NCI-H2227 (cell line): ENCODE measurements around the gene KRT71.

Experiments
- DNase-seq: peaks from one replicate; lab custom pipeline; 2025; ENCODE audit not compliant: unreplicated experiment; lab: John Stamatoyannopoulos, UW

The KRT71 gene

DNA sequence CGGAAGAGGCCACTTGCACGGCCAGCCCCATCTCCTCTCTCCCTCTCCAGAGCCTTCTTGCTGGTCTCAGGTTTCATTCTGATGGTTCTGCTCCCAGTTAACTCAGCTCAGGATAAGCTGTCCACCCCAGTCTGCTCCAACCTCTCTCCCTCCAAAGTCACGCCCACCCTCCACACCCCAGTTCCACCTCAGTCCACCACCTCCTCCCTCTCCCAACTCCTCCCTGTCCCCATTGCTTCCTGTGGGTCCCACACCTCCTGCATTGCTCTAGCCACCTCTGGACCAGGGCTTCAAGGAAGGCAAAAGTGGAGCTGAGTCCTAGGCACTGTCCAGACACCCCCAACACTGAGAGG lies 13.1 kb downstream of the KRT71 start:
- no peak for DNase-seq

DNA sequence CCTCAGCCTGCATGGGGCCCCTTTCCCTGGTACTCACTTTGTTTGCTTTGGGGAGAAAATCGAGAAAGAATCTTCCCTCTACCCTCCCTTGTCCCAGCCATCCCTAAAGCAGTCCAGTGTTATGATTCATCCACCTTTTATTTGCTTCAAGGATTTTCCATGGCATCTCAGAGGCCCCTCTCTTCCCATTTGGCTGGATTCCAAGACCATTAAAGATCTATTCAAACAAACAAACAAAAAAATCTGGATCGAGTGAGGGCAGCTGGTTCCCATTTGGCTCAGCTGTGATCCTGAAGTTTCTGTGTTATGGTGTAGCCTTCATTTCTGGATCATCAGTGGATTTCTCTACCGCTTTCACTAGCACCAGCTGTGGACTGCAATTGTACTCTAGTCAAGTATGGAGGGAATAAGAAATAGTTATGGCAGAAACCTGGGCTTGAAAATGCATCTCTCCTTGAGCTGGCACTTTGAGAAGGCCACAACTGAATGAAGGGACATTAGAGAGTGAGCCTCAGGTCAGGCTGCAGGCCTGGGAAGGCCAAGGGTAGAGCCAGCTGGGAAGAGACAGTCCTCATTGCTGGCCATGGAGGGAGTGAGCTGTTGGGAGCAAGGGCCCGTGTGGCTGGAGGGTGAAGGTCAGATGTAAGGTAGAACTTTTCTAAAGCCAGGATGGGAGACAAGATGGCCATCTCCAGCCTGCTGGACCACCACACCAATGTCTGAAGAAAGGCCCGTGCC lies 13.7 kb downstream of the KRT71 start:
- DNase-seq, result peak; percentile 45

DNA sequence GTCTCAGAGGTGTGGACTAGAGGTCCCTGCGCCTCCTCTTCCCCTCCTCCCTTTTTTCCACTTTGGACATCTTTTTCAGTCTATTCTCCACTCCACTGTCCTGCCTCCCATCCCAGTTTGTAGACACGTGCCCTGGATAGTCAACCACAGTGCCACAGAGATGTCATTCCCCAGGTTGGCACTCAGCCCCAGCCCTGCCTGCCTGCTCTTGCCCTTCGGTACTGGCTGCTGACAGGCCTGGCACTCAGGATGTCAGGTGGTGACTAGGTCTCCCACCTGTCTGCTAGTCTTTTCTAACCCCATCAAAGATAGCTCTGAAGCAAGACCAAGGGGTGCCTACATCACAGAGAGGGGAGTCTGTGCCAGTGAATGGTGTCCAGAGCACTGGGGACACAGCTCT lies 15.8 kb downstream of the KRT71 start:
- DNase-seq, result no peak

DNA sequence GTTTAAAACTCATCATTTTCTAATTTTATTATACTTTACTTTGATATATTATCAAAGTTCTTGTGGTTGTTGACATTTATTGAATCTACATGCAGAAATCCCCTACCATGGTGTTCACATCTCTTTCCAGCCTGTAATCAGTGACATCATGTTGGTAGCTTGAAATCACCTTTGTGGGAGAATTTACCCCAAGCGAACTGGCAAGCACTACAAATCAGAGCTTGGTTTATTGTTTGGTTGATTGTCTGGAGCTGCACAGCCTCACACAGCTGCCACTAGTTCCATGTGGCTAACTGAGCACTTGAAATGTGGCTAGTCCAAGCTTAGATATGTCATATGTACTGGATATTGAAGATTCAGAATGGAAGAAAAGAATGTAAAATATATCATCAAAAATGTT lies 17.4 kb downstream of the KRT71 start:
- DNase-seq, result no peak

DNA sequence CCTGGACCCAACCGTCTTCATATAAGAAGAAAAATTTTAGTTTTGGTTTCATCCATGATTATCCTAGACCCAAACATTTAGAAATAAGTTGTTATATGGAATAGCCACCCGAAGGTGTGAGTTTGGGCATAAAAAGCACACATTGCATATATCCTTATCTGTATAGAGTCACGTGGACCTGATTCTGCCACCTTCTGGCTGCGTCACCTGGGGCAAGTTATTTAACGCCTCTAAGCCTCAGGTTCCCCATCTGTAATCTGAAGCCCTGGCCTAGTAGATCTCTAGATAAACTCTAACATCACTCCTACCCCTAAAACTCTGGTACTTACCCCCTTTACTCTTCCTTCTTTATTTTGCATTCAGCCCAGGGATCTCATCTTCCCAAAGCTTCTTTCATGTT lies 18.5 kb downstream of the KRT71 start:
- DNase-seq, result no peak

DNA sequence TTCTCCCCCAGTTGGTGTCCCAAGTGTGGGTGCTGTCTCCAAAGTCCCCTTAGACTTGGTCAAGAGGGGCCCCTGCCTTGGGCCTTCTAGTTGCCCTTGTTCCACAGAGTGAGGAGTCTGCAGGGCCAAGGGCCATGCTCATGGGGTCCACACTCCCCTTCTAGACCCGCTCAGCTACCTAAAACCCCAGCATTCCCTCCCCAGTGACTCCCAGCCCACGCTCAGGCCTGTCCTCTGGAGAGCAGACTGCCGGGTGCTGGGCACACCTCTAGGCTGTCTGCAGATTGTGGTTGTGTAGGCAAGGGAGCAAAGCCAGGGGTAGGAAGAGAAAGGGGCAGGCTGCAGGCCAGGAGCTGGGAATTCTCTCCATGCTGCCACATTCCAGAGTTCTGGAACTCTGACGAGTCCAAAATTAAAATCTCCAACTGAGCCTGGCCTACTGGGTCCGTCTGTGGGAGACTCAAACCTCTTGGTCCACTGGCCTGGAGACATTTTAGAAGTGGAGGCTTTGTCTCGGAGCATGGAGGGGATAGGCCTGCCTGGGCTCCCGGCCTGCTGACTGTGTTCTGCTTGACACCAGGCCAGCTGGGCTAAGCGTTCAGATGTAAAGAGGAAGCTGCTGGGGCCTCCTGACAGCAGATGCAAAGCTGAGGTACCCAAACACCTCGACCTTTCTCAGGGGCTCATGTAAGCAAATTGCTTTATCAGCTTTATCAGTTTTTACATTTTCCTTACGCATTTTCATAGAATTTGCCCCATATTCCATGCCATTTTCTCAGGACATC lies 19.1 kb downstream of the KRT71 start:
- DNase-seq, result no peak

DNA sequence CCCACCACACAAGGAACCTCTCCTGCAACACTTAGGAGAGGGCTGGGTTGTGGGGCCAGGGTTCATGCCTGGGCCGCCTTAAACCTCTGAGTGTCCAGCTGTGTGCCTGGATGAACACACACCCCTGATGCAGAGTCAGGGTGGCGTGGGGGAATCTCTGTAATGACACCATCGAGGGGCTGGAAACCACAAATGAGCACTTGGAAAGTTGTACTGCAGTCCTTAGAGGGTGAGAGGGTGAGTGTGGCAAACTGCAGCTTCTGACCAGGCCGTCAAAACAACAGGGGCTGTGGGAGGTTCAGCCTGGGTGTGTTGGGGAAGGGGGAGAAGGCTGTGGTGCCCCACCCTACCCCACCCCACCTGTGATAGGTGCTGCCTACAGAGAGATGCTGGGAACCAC lies 20.3 kb downstream of the KRT71 start:
- DNase-seq, result no peak

DNA sequence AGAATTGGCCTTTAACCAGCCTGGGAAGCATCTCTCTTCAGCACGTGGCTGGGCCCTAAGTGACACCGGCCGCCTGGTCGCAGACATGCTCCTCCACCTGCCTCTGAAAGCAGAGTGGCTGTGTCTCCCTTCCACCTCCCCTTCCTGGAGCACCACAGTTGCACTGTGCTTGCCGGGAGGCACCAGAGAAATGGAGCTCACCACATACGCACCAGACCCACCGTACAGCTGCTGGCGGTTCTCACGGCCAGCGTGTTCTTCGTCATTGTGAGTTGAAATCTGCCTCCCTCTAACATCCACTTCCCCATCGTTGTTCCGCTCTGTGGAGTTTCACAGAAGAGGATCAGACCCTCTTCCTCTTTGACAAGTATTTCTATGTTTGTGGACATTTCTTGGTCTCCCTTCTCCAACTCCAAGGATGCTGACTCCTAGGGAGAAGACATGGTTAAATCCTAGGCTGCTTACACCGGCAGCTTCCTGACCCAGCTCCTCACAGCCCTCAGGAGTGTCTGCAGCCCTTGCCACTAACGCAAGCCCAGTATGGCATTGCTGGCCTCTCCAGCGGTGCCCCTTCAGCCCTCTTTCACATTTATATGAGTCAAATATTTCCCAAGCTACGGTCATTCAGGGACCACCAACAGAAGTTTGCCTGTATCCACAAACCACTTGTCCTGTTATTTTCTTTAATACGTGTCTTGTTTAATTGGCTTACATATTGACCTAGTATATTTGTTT lies 21.2 kb downstream of the KRT71 start:
- no peak for DNase-seq

DNA sequence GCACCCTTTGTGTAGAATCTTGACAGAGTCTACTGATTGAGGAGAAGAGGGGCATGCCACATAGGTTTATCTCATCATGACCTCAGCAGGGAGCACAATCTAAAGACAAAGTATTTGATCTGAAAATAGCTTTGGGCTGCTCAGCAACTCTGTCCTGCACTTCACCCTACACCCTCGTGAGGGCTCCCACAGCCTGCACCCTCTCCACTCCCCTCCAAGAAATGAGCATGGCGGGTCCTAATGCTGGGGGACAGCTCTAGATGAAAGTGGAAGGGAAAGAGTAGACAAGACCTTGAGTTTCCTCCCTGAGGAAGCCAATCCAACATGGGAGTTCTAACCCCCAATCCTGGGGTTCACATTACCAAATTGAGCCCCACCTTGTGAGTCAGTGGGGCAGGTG lies 22.0 kb downstream of the KRT71 start:
- DNase-seq, result no peak

DNA sequence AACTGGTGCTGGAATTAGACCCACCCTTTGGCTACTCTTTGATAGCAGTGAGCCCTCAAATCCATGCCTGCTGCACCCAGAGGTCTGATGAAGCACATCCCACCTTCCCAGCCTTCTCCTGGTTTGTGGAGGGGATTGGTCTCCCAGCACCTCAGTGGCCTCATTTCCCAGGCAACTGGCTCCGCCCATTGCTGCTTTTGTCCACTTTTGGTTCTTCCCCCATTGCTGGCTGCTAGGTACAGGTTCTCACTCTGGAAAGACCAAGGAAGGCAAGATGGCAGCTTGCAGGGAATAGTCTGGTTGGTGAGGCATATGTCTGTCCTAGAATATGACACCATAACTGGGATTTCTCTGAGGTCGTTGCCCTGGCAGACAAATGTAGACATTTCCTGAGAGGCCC lies 22.6 kb downstream of the KRT71 start:
- DNase-seq, result no peak

DNA sequence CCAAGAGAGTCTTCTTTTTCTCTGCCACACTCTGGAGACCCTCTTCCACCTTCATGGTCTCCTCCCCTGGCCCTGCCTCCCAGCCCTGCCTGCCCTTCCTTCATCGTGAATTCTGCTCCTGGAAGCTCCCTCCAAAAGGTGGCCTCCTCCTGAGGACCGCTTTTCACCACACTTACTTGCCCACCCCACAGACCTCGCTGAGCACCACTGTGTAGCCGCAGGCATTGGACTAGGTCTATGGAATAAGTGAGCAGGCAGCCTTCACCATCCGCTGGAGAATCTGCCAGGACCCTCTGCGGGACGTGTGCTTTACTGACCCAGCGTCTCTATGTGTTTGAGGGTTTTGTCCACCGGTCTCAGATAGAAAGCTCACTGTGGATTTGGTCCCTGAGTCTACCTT lies 23.1 kb downstream of the KRT71 start:
- DNase-seq, result no peak

DNA sequence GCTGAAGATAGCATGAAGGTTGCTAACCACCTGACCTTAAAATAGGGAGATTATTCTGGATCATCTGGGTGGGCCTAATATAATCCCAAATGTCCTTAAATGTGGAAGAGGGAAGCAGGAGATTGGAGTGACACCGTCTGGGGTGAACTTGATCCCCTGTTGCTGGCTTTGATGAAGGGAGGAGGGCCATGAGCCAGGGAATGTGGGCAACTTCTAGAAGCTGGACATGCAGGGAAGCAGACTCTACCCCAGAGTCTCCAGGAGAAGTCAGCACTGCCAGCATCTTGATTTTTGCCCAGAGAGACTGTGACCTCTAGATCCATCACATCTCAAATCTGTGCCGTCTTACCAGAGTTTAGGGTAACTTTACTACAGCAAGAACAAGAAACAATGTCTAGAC lies 23.5 kb downstream of the KRT71 start:
- DNase-seq, result no peak

DNA sequence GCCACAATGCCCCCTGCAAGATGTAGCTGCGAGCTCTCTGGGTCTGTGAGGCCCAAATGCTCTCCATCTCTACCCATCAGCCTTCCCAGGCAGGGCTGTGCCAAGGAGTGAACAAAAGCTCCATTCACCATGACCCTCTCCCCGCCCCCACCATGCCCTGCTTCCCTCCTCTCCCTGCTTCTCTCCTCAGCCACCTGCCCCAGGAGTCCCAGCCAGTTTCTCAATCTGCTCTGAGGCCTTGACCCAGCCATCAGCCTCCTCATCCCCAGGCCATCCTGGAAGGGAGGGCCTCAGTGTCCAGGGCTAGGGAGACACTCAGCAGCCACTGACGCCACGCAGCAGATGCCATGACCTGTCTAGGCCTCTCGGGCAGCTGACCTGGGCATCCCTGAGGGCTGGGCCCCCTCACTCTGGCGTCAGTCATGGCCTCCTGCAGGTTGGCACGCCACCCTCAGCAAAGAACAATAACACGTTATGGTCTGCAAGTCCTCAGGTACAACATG lies 24.3 kb downstream of the KRT71 start:
- DNase-seq, result no peak

DNA sequence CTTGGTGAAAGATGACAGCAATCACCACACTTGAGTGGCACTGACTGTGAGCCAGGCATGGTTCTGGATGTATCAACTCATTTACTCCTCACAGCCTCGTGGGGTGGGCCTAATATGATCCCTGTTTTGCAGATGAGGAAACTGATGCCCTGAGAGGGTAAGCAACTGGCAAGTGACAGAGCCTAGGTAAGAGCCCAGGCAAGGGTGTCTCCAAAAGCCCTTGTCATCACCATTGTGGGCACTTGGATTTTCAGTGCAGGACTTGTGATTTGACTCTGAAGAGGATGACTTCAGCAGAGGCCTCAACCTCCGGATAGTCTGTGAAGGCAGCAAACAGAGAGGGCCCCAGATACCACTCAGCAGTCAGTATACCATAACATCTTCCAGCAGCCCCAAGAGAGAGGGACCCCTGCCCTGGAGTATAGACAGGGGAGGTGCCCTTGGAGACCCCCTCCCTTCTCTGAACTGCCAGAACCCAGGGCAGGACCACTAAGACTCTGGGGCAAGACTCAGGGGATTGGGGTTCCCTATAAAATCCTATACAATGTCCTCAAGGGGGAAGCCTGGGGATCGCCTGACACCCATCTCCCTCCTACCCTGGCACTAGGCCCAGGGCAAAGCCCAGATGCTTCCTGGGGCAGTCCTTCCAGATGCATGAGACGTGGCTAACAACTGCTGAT lies 25.7 kb downstream of the KRT71 start:
- DNase-seq, result no peak

DNA sequence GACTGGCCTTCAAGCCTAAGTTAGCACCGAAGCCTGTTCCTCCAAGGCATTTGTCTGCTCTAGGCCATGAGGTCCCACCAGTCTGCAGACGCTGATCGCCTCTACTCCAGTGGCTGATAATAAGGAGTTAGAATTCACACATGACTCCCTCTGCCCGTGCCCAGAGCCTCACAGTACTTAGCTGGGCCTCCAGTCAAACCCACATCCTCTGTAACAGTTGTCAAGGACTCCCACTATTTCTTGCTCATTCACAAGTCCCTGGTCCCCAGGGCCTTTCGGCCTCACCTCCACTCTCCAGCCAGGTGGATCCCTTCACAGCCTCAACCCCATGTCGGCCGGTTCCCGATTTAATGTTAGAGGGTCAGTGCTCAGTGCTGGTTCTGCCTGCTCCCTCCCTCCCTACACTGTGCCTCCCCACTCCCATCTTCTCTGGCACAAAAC lies 26.4 kb downstream of the KRT71 start:
- no peak for DNase-seq

DNA sequence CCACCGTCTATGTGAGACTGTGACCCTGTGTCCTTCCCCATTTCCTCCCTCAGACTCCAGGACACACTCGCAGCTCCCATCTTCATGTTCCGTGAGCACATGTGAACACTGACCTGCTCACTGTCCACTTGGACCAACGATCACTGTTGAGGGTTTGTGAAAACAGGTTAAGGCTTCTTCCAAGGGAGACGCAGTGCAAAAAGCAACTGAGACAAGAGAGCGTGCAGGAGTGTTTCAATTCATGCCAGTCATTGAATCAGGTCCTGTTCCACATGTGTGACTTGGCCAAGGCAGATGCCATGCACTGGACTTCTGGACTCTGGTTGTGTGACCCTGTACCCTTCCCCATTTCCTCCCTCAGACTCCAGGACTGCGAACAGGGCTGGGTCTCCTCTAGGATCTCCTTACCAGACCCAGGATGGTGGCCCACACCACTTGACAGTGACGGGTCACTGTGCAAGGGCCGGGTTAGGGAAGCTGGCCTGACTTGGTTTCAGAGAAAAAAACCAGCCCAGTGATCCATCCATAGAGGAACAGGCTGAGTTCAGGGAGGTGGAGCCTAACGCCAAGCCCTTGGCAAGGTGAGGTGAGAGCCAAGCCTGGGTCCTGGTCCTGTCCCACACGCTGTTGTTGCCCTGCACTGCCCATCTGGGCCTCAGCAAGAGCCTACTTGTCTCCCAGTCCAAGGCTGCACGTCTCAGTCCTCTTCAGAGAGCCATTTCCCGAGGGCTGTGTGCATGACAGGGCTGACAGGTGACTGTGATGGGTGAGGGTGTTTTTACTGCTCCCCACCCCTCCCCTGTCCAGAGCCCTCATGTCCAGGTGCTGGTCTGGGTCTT lies 27.1 kb downstream of the KRT71 start:
- DNase-seq, result no peak

DNA sequence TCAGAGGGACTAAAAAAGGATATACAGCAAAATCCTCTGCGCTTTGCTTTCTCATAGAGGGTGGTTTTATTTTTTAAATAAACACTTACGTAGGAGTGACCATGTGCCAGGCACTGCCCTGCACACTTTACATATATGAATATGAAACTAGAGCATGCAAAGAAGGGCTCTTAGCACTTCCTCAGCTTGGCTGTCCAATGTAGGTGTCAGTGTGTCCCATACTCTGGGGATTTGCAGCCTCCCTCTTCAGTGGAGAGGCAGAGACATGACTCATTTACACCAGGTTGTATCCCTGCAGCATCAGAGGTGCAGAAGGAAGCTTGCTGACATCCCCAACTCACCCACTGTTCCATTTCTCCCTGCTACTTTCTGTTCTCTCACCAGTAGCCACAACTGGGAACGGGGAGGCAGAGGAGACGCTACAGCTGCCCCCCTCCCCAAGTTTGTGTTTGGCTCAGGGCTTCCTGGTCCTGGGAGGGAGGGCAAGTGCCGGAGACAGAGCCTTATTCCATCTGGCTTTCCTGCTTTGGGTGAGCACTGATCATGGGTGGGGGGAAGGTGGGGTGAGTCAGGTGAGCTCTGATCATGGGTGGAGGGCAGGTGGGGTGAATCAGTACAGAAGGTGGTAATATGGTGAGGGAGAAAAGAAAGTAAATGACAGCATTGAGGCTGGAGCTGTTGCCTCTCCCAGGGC lies 27.9 kb downstream of the KRT71 start:
- no peak for DNase-seq

DNA sequence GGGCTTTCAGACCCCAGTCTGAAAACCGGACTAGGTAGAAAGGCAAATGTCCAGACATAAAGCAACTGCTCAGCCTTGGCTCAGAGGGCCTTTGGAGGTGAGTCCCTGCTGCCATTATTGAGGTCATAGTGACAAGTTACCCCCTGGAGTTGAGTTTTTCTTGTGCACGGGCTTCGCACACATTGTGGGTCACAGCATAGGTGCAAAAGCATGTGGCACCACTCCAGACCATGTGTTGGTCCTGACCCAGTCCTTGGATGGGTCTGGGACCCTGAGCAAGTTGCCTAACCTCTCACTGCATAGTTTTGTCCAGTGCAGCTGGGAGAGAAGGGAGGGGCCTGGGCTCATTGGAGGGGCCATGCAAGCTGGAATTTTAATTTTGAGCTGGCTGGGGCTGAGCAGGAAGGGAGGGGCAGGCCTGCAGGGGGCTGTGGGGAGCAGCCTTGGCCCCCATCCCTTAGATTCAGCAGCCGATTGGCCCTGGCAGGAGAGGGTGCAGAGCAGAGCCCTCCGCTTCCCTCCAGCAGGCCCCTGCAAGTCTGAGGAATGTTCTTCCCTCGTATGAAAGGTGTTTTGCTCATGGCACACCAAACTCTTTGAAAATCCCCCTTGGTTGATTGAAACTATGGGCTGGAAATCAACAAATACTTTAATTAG lies 28.6 kb downstream of the KRT71 start:
- DNase-seq, result no peak

DNA sequence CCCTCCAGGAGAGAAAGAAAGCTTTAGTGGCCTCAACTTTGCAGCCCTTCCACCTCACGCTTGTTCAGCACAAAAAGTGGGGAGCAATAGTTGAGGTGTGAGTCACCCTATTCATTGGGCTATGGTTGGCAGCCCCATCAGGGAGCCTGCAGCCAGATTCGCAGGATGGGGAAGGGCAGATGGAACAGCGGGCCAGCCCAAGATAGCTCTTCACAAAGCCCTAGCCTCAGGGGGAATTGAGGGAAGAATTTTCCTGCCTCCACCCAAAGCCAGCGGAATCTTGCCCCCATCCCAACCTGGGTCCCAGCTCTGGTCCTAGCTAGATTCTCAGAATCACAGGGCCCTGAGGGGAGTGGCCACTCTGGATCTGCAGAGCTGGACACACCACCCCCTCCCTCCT lies 29.1 kb downstream of the KRT71 start:
- DNase-seq, result no peak
